ENCODE data around the gene KDM5B. TPM values are rescaled to one million over a fixed set of nuclear protein-coding genes. Genes with fewer than 3 reads are reported as not detected.
A peak's percentile ranks its signal among the peaks of the same experiment; 100 is the strongest.

The KDM5B gene
- total RNA-seq, 1 donor = 138 TPM

DNA sequence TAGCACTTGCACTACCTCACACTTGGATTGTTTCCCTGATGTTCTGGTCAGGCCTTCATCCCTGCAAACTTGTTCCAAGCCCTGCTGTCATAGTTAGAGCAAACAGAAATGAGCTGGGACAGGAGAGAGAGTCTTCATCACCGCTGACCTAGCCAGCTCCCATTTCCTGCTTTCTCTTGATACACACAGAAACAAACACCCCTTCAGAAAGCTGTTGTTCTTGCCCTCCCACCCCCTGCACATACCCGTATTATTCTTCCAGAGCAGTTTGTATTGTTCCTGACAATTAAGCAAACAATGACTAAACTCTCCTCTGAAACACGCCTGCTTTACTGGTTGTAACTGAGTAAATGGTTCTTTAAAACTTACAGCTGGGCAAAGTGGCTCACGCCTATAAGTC lies 95.1 kb downstream of the KDM5B start:
- no peak for DNase-seq (ENCODE audit: low read depth)
- TF ChIP-seq, protein P1, sequence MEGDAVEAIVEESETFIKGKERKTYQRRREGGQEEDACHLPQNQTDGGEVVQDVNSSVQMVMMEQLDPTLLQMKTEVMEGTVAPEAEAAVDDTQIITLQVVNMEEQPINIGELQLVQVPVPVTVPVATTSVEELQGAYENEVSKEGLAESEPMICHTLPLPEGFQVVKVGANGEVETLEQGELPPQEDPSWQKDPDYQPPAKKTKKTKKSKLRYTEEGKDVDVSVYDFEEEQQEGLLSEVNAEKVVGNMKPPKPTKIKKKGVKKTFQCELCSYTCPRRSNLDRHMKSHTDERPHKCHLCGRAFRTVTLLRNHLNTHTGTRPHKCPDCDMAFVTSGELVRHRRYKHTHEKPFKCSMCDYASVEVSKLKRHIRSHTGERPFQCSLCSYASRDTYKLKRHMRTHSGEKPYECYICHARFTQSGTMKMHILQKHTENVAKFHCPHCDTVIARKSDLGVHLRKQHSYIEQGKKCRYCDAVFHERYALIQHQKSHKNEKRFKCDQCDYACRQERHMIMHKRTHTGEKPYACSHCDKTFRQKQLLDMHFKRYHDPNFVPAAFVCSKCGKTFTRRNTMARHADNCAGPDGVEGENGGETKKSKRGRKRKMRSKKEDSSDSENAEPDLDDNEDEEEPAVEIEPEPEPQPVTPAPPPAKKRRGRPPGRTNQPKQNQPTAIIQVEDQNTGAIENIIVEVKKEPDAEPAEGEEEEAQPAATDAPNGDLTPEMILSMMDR (IDR thresholded peaks at IDR 0.05; ENCODE audit: insufficient read depth, low read depth, low read length) = no peak
- no peak overlapping the region for H3K4me3 ChIP-seq (ENCODE audit: low read depth, low read length)

GRCh38 chr1:202711949-202712635 lies 96.1 kb downstream of the KDM5B start:
- DNase-seq (ENCODE audit: low read depth) = no peak
- no peak overlapping the region for H3K4me3 ChIP-seq (ENCODE audit: low read depth, low read length)
- TF ChIP-seq, protein P1 (IDR thresholded peaks at IDR 0.05; ENCODE audit: insufficient read depth, low read depth, low read length) = no peak

DNA sequence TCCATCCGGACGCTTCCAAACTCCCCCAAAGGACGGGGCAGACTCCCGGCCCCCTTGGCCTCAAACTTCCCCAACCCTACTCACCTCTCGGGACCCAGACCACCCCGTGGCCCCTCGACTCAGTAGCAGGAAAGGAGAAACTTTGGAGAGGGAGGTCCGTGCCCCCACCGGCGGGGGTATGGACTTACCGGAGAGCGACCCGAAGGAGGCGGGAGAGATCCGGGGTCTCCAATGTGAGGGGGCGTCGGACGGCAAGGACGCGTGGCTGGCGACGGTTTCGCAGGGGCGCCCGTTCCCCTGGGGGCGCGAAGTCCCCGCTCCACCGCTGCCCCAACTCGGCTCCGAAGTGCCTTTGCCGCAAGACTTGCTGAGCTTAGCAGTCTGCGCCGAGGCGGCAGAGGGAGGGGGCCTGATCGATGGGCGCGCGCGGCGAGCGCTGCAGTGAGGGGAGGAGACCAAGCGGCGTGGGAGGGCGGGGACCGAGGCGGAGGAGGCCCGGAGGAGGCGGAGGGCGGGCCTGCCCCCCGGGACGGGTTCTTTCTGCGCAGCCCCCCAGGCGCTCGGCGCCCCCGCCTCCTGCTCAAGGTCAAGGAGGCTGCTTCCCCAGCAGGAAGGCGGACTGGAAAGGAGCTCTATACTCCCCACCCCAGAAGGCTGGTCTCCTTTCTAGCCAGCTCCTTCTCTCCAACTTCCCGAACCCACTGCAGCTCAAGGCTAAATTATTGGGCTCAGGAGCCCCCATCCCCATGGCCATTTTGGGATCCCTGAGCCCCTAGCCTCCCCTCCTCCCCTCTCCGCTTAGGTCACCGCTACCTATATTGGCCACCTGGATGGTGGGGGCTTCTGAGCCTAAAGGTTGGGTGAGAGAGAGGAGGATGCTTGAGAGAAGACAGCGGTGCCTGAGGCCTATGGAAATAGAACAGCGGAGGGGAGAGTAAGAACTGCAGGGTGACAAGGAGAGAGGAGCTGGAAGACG lies 97.9 kb downstream of the KDM5B start, which contains the start of gene SYT2:
SYT2 (minus strand) TSS at position 385 of the 976 bp plus-strand sequence. CDS start 104,682 bp downstream, outside the sequence.
- H3K4me3 ChIP-seq (ENCODE audit: low read depth, low read length) = no peak within 1 kb of the TSS
- DNase-seq (ENCODE audit: low read depth) = peak; percentile 7
- TF ChIP-seq, protein P1 (IDR thresholded peaks at IDR 0.05; ENCODE audit: insufficient read depth, low read depth, low read length) = no peak

- no peak for DNase-seq (ENCODE audit: low read depth)
These were observed 98.8 kb downstream of the KDM5B start for GRCh38 chr1:202709276-202710041.

DNA sequence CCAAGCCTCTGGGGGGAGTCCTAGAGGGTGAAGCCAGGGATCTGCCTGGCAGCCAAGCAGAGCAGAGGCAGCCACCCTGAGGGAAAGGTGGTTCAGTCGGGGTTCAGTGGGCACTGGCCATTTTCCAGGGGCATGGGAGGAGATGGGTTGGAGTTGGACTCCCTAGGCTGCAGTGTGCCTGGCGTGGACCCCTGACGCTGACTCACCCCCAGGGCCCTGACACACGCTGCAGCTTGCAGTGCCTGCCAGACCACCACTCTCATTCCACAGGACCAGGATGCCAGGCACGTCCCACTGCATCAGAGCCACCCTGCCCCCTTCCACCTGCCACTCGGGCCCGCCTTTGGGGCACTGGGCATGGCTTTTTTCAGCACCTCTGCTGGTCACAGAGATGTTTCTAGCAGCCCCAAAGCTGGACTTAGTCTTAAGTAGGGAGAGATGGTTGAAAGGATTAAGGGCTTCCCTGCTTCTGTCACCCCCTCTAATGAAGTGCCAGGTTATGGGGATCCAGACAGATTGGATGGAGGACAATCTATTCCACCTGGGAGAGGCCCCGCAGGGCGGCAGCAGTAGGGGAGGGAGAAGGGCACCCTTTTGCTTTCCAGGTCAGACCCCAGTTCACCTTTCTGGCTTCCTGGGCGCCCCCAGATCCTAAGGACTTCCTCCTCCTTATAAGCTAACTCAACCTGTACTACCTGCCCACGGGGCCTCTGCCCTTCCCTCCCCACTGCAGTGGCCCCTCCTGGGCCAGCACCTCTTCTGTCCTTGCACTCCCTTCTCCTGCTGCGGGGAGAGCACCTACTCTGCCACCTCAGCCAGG lies 99.6 kb downstream of the KDM5B start:
- TF ChIP-seq, protein P1 (IDR thresholded peaks at IDR 0.05; ENCODE audit: insufficient read depth, low read depth, low read length) = no peak
- H3K4me3 ChIP-seq (ENCODE audit: low read depth, low read length) = no peak overlapping the region
- DNase-seq (ENCODE audit: low read depth) = no peak

More at GRCh38 chr1:202709276-202710041, 98.8 kb downstream of the KDM5B start:
- H3K4me3 ChIP-seq (ENCODE audit: low read depth, low read length) = no peak overlapping the region
- TF ChIP-seq, protein P1 (IDR thresholded peaks at IDR 0.05; ENCODE audit: insufficient read depth, low read depth, low read length) = no peak
